ENCODE measurements around the gene SBNO2. TPM values are rescaled to one million over a fixed set of nuclear protein-coding genes. Genes with fewer than 3 reads are reported as not detected.

Gene SBNO2
- total and polyA plus RNA-seq, 7 experiments from 2014 or later, result 1.7 to 137 (median 93.5) TPM

DNA sequence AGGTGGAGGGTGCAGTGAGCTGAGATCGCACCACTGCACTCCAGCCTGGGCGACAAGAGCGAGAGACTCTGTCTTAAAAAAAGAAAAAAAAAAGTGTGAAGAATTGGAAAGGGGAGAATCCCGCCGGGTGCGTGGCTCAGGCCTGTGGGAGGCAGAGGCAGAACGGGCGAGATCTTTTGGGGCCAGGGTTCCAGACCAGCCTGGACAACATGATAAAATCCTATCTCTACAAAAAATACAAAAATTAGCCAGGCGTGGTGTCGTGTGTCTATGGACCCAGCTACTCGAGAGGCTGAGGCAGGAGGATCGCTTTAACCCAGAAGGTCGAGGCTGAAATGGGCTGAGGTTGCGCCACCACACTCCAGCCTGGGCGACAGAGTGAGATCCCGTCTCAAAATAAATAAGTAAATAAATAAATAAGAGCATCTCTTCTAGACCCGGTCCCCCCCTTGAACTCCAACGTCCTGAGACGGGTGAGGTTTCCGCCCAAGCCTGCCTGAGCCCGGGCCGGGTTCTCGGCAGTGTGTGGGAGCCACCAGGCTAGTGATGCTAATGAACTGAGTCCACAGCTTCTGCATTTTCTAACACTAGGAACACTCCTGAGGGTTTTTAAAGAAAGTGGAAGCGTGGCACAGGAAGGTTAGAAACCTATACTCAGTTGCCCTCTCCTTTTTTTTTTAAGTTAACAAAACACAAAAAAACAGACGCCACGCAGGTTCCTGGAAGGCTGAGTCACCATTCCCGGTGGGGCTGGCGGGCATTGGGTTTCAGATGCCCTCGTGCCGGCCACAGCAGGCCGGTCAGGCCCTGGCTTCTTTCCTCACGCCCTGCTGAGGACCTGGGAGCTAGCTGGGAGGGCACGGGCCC, 48.2 kb downstream of the SBNO2 start:
- H3K4me1 ChIP-seq (ENCODE audit: control insufficient read depth in 2 of 2, insufficient read depth in 2 of 2, low read length in 2 of 2), result peaks cover 10 to 19% of the 10 kb centered on the region in 2 donors
- peaks cover 0 to 13% (median 0%) of the 10 kb centered on the region in 5 donors for H3K36me3 Mint-ChIP-seq
- peaks cover 4 to 32% (median 20%) of the 10 kb centered on the region in 7 donors for H3K4me1 Mint-ChIP-seq
- ATAC-seq, result no peak
- intact Hi-C loops (cut with micrococcal nuclease), result no loop called here
- H3K36me3 ChIP-seq (ENCODE audit: control insufficient read depth in 2 of 3, insufficient read depth in 3 of 3, low read length in 3 of 3), result peaks cover 17 to 71% (median 30%) of the 10 kb centered on the region in 3 experiments
- no peaks in the 10 kb centered on the region for H3K27me3 ChIP-seq (ENCODE audit: control insufficient read depth in 2 of 2, insufficient read depth in 2 of 2, low read length in 2 of 2)
- H3K4me3 Mint-ChIP-seq, result peak overlapping the region in 1 of 10 donors; percentile 33
- DNase-seq, result no peak
- H3K27ac Mint-ChIP-seq, result peak overlapping the region in 1 of 9 donors; percentile 68
- no peak overlapping the region for H3K27ac ChIP-seq (ENCODE audit: low read depth, low read length)
- no peaks in the 10 kb centered on the region for H3K9me3 Mint-ChIP-seq
- ChIA-PET CTCF (no interaction called here), POLR2A (no interaction called here)
- no peak overlapping the region for H3K4me3 ChIP-seq (ENCODE audit: low read length)
- H3K27me3 Mint-ChIP-seq, result no peaks in the 10 kb centered on the region
- H3K9me3 ChIP-seq (ENCODE audit: control insufficient read depth in 2 of 3, low read length in 3 of 3), result no peaks in the 10 kb centered on the region

DNA sequence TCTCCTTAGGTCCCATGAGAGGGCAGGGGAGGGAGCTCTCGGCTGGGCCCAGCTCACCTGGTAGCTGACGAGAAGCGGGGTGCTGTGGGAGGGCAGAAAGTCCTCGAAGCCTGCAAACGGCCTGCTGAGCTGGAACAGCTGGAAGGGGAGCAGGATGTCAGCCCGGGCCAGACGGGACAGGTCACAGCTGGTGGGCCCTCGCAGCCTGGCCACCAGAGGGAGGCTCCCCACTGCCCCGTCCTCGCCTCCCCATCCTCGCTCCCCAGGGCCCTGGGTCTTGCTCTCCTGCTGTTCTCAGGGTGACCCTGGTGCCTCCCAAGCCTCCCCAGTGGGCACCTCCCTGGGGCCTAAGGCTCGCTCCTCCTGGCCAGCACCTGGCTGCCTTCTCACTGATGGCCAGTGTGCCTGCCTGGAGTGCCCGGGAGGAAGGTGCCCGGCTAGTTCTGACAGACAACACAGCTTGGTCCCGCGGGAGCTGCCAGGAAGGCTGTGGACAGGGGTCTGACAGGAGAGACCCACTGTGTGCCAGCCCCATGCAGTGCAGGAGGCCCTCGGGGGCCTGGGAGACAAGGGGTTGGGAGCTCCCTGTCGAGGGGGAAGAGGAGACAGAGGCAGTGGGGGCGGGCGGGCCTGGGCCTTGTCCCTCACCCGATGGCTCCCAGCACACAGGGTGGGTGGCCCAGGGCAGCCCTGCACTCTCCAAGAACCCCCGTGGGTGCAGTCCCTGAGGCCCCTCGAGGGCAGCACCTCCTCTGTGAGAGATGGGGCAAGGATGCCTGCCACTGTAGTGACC, 50.0 kb downstream of the SBNO2 start:
- intact Hi-C loops (cut with micrococcal nuclease), result no loop called here
- Mint-ChIP-seq H3K4me1 (peaks cover 0 to 14% (median 7%) of the 10 kb centered on the region in 7 donors), H3K27ac (no peak overlapping the region), H3K9me3 (no peaks in the 10 kb centered on the region), H3K4me3 (no peak overlapping the region), H3K27me3 (no peaks in the 10 kb centered on the region), H3K36me3 (peaks cover 0 to 13% (median 0%) of the 10 kb centered on the region in 5 donors)
- Histone ChIP-seq H3K4me3 (ENCODE audit: low read length) (no peak overlapping the region), H3K27ac (ENCODE audit: low read depth, low read length) (no peak overlapping the region), H3K36me3 (ENCODE audit: control insufficient read depth in 2 of 3, insufficient read depth in 3 of 3, low read length in 3 of 3) (peaks cover 17 to 88% (median 30%) of the 10 kb centered on the region in 3 experiments), H3K27me3 (ENCODE audit: control insufficient read depth in 2 of 2, insufficient read depth in 2 of 2, low read length in 2 of 2) (no peaks in the 10 kb centered on the region), H3K4me1 (ENCODE audit: control insufficient read depth in 2 of 2, insufficient read depth in 2 of 2, low read length in 2 of 2) (peaks cover 0 to 3% of the 10 kb centered on the region in 2 donors), H3K9me3 (ENCODE audit: control insufficient read depth in 2 of 3, low read length in 3 of 3) (no peaks in the 10 kb centered on the region)
- CTCF ChIA-PET, result interaction anchor here (0.5 to 1.8 kb wide), 4 partner anchors 10 to 81 kb away, joined by 3 to 4 read pairs (median 4); no protein-coding TSS in a partner anchor
- DNase-seq, result no peak
- POLR2A ChIA-PET, result interaction anchor here (1.2 kb wide), 1 partner anchor 16 kb away, joined by 3 read pairs; no protein-coding TSS in a partner anchor
- no peak for ATAC-seq

DNA sequence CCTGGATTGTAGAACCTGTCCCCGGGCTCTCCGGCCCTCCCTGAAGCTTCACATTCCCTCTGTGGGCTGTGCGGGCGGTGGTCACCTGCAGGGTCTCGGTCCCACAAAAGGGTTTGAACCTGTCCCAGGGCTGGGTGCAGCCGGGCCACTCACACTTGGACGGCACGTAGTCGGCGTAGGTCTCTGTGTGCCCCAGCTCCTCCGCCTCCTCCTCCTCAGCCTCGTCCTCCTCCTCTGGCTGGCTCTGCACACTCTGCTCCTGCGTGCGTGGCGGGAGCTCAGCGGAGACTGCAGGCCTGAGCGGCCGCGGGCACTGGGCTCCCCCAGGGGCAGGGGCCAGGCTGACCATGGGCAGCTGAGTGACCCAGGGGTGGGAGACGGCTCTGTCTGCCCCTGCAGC, 50.7 kb downstream of the SBNO2 start:
- H3K27me3 ChIP-seq (ENCODE audit: control insufficient read depth in 2 of 2, insufficient read depth in 2 of 2, low read length in 2 of 2), result no peaks in the 10 kb centered on the region
- H3K4me1 Mint-ChIP-seq, result peaks cover 0 to 11% (median 5%) of the 10 kb centered on the region in 7 donors
- intact Hi-C loops (cut with micrococcal nuclease), result no loop called here
- H3K9me3 ChIP-seq (ENCODE audit: control insufficient read depth in 2 of 3, low read length in 3 of 3), result no peaks in the 10 kb centered on the region
- no peak overlapping the region for H3K27ac ChIP-seq (ENCODE audit: low read depth, low read length)
- ChIA-PET CTCF (interaction anchor here (0.6 to 1.8 kb wide), 3 partner anchors 10 to 343 kb away, joined by 3 to 4 read pairs (median 3); no protein-coding TSS in a partner anchor), POLR2A (interaction anchor here (1.2 kb wide), 1 partner anchor 15 kb away, joined by 3 read pairs; no protein-coding TSS in a partner anchor)
- H3K27ac Mint-ChIP-seq, result peak overlapping the region in 1 of 9 donors; percentile 43
- H3K4me3 Mint-ChIP-seq, result no peak overlapping the region
- H3K9me3 Mint-ChIP-seq, result no peaks in the 10 kb centered on the region
- no peaks in the 10 kb centered on the region for H3K4me1 ChIP-seq (ENCODE audit: control insufficient read depth in 2 of 2, insufficient read depth in 2 of 2, low read length in 2 of 2)
- H3K36me3 Mint-ChIP-seq, result peaks cover 0 to 13% (median 0%) of the 10 kb centered on the region in 5 donors
- DNase-seq (no peak), ATAC-seq (no peak)
- H3K36me3 ChIP-seq (ENCODE audit: control insufficient read depth in 2 of 3, insufficient read depth in 3 of 3, low read length in 3 of 3), result peaks cover 17 to 95% (median 30%) of the 10 kb centered on the region in 3 experiments
- no peaks in the 10 kb centered on the region for H3K27me3 Mint-ChIP-seq
- H3K4me3 ChIP-seq (ENCODE audit: low read length), result no peak overlapping the region

DNA sequence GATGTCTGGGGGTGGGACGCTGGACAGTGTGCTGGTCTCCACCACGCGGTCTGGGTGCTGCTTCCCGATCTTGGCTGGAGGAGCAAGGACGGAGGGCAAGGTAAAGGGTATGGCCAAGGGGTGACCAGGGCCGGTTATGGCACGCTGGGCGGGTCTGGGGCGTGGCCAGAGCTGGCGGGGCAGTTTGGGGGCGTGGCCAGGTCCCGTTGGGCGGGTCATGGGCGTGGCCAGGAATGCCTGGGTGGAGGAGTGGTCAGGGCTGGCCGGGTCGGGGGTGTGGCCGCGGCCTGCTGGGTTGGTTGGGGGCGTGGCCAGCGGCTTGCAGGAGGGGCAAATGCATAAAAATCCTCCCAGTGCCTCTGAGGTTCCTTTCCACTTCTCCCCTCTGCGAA, 51.1 kb downstream of the SBNO2 start:
- no peaks in the 10 kb centered on the region for H3K27me3 Mint-ChIP-seq
- H3K9me3 Mint-ChIP-seq, result no peaks in the 10 kb centered on the region
- peak overlapping the region in 1 of 10 donors; percentile 52 for H3K4me3 Mint-ChIP-seq
- Histone ChIP-seq H3K9me3 (ENCODE audit: control insufficient read depth in 2 of 3, low read length in 3 of 3) (no peaks in the 10 kb centered on the region), H3K4me1 (ENCODE audit: control insufficient read depth in 2 of 2, insufficient read depth in 2 of 2, low read length in 2 of 2) (no peaks in the 10 kb centered on the region), H3K4me3 (ENCODE audit: low read length) (no peak overlapping the region), H3K36me3 (ENCODE audit: control insufficient read depth in 2 of 3, insufficient read depth in 3 of 3, low read length in 3 of 3) (peaks cover 15 to 97% (median 30%) of the 10 kb centered on the region in 3 experiments), H3K27ac (ENCODE audit: low read depth, low read length) (no peak overlapping the region), H3K27me3 (ENCODE audit: control insufficient read depth in 2 of 2, insufficient read depth in 2 of 2, low read length in 2 of 2) (no peaks in the 10 kb centered on the region)
- peaks cover 0 to 14% (median 0%) of the 10 kb centered on the region in 5 donors for H3K36me3 Mint-ChIP-seq
- peaks cover 0 to 11% (median 5%) of the 10 kb centered on the region in 7 donors for H3K4me1 Mint-ChIP-seq
- intact Hi-C loops (cut with micrococcal nuclease), result no loop called here
- ChIA-PET CTCF (interaction anchor here (0.6 to 1.8 kb wide), 2 partner anchors 72 to 343 kb away, joined by 3 read pairs; no protein-coding TSS in a partner anchor), POLR2A (no interaction called here)
- DNase-seq (peak in 1 of 9 donors; percentile 79), ATAC-seq (peak; percentile 83)
- H3K27ac Mint-ChIP-seq, result peak overlapping the region in 2 of 9 donors; percentile 39 to 43

DNA sequence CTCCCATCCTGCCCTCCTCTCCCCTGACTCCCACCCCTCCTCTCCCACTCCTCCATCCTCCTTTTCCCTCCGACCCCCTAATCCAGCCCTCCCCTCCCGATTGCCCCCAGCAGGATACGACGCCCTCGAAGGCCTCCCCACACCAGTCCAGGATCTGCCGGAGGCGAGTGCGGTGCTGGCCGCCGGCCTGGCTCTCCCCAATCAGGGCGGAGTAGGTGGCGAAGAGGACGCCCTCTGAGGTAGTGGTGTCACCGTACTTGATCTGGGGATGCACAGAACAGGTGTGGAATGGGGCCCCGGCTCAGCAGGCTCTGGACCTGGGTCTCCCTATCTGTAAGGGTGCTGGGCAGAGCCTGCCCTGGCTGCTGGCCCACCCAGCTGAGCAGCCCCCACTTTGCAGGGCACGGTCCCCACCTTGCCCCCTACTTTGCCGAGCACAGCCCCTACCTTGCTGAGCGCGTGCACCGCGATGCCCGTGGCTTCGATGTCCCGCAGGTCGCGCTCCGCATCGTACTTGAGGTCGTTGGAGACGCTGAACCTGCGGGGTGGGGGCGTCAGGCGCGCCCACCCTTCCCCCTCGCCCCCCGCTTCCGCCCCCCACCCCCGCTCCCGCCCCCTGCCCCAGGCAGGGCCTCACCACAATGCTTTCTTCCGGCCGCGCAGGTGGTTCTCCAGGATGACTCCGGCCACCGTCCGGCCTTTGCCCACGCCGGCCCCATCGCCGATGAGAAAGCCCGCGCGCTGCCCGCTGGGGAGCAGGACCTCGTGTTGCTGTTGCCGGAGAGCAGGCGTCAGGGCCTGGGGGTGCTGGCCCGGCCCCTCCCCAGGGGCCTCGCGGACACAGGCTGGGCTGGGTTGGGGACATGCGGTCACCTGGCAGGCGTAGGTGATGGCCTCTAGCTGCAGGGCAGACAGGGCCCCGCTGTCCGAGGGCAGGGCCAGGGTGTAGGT, 51.8 kb downstream of the SBNO2 start:
- no peak for DNase-seq
- Histone ChIP-seq H3K36me3 (ENCODE audit: control insufficient read depth in 2 of 3, insufficient read depth in 3 of 3, low read length in 3 of 3) (peaks cover 8 to 97% (median 23%) of the 10 kb centered on the region in 3 experiments), H3K9me3 (ENCODE audit: control insufficient read depth in 2 of 3, low read length in 3 of 3) (no peaks in the 10 kb centered on the region), H3K27ac (ENCODE audit: low read depth, low read length) (no peak overlapping the region), H3K27me3 (ENCODE audit: control insufficient read depth in 2 of 2, insufficient read depth in 2 of 2, low read length in 2 of 2) (no peaks in the 10 kb centered on the region), H3K4me1 (ENCODE audit: control insufficient read depth in 2 of 2, insufficient read depth in 2 of 2, low read length in 2 of 2) (no peaks in the 10 kb centered on the region), H3K4me3 (ENCODE audit: low read length) (no peak overlapping the region)
- intact Hi-C loops (cut with micrococcal nuclease), result no loop called here
- peak overlapping the region in 1 of 10 donors; percentile 52 for H3K4me3 Mint-ChIP-seq
- peak overlapping the region in 1 of 9 donors; percentile 51 for H3K27ac Mint-ChIP-seq
- H3K4me1 Mint-ChIP-seq, result peaks cover 0 to 8% (median 0%) of the 10 kb centered on the region in 7 donors
- POLR2A ChIA-PET, result no interaction called here
- no peaks in the 10 kb centered on the region for H3K27me3 Mint-ChIP-seq
- ATAC-seq, result no peak
- CTCF ChIA-PET, result no interaction called here
- H3K9me3 Mint-ChIP-seq, result no peaks in the 10 kb centered on the region
- peaks cover 0 to 14% (median 0%) of the 10 kb centered on the region in 5 donors for H3K36me3 Mint-ChIP-seq

Measured in naive thymus-derived CD4-positive, alpha-beta T cell (primary cell).